PC-3 (cell line): ENCODE results near the gene GALNTL6. TPM values are rescaled to one million over a fixed set of nuclear protein-coding genes. Genes with fewer than 3 reads are reported as not detected.

Source experiments
- ATAC-seq: fragments of 200-7000 bp; cut with Tn5 transposase; 2 replicates; pipeline ENCODE4 v1.9.1; 2020; ENCODE audit warnings: mild to moderate bottlenecking, moderate library complexity
- BruUV-seq: library from RNA; stranded (reverse); fragments of 400-500 nt; replicated peaks from 2 replicates; lab custom pipeline; 2021; lab: Mats Ljungman, UMichigan
- CTCF ChIA-PET: fragments of 300-600 bp; sonication (Branson Sonifier 250); formaldehyde crosslinking; loops from one replicate; lab custom pipeline; 2022; ENCODE audit warnings: antibody characterized with exemption; lab: Charles Lee
- POLR2A ChIA-PET: fragments of 300-600 bp; sonication (Branson Sonifier 250); formaldehyde crosslinking; loops from one replicate; lab custom pipeline; 2022; ENCODE audit warnings: antibody characterized with exemption; ENCODE audit not compliant: unreplicated experiment; lab: Charles Lee
- DNase-seq: peaks from one replicate; pipeline ENCODE4 v3.0.0-alpha.2; 2015
- H2AFZ ChIP-seq: fragments of 300-600 bp; sonication (generic); 2 replicates; pipeline ENCODE4 v1.6.0; 2016; ENCODE audit warnings: antibody characterized with exemption, low read length
- H3F3A ChIP-seq: fragments of 300-600 bp; sonication (generic); one replicate; pipeline ENCODE4 v1.6.0; 2017; ENCODE audit warnings: antibody characterized with exemption, low read length, control low read depth, mild to moderate bottlenecking; ENCODE audit not compliant: unreplicated experiment
- H3K27ac ChIP-seq: fragments of 300-600 bp; sonication (generic); 2 replicates; pipeline ENCODE4 v1.5.1; 2016; ENCODE audit warnings: mild to moderate bottlenecking, low read length
- H3K27me3 ChIP-seq: fragments of 300-600 bp; sonication (generic); 2 replicates; pipeline ENCODE4 v1.6.1; 2016; ENCODE audit warnings: low read length, mixed read lengths
- H3K36me3 ChIP-seq: fragments of 300-600 bp; sonication (generic); 2 replicates; pipeline ENCODE4 v1.6.1; 2016; ENCODE audit warnings: low read depth, mixed run types, low read length, mixed read lengths
- H3K4me1 ChIP-seq: fragments of 300-600 bp; sonication (generic); 2 replicates; pipeline ENCODE4 v1.5.1; 2016; ENCODE audit warnings: low read length; ENCODE audit not compliant: insufficient read depth
- H3K4me2 ChIP-seq: fragments of 300-600 bp; sonication (generic); 2 replicates; pipeline ENCODE4 v1.6.0; 2016; ENCODE audit warnings: low read length
- H3K4me3 ChIP-seq: fragments of 300-600 bp; sonication (generic); 2 replicates; pipeline ENCODE4 v1.5.1; 2016; ENCODE audit warnings: mild to moderate bottlenecking, low read length, mixed read lengths
- H3K79me2 ChIP-seq: fragments of 300-600 bp; sonication (generic); 2 replicates; pipeline ENCODE4 v1.6.1; 2017; ENCODE audit warnings: low read length, mixed read lengths
- H3K9ac ChIP-seq: fragments of 300-600 bp; sonication (generic); 2 replicates; pipeline ENCODE4 v1.6.0; 2016; ENCODE audit warnings: mild to moderate bottlenecking, low read length
- H3K9me2 ChIP-seq: fragments of 300-600 bp; sonication (generic); replicated peaks from 2 replicates; pipeline ENCODE4 v1.6.1; 2016; ENCODE audit warnings: mixed run types, low read length, mixed read lengths
- H3K9me3 ChIP-seq: fragments of 300-600 bp; sonication (generic); 2 replicates; pipeline ENCODE4 v1.6.1; 2016; ENCODE audit warnings: low read length, mixed read lengths
- H4K20me1 ChIP-seq: fragments of 300-600 bp; sonication (generic); 2 replicates; pipeline ENCODE4 v1.6.1; 2016; ENCODE audit warnings: low read length, mixed read lengths
- EZH2 ChIP-seq: fragments of 300-600 bp; sonication (generic); IDR thresholded peaks from one replicate; pipeline ENCODE4 v1.6.1; 2017; ENCODE audit warnings: antibody characterized with exemption, mild to moderate bottlenecking, low read length; ENCODE audit not compliant: unreplicated experiment
- EZH2phosphoT487 ChIP-seq: fragments of 300-600 bp; sonication (generic); IDR thresholded peaks from 2 replicates; pipeline ENCODE4 v1.6.1; 2018; ENCODE audit warnings: mild to moderate bottlenecking, antibody characterized with exemption, low read length, borderline replicate concordance
- intact Hi-C: fragments of 100-400 bp; cut with micrococcal nuclease; formaldehyde crosslinking; loops from 2 replicates; pipeline ENCODE4 v1.9.0; 2023
- total RNA-seq: library from RNA; depleted of rRNA; stranded (reverse); fragments of >200 nt; gene quantifications from 2 replicates; pipeline ENCODE4 v1.2.3, GENCODE V29; 2014
- TF ChIP-seq, protein P1 (sequence below): fragments of 300-600 bp; sonication (generic); conservative IDR thresholded peaks from 2 replicates; pipeline ENCODE4 v1.5.1; 2017; ENCODE audit warnings: antibody characterized with exemption, low read depth, mild to moderate bottlenecking, low read length

The GALNTL6 gene
- total RNA-seq, 1 experiment from 2014 or later = not detected

DNA sequence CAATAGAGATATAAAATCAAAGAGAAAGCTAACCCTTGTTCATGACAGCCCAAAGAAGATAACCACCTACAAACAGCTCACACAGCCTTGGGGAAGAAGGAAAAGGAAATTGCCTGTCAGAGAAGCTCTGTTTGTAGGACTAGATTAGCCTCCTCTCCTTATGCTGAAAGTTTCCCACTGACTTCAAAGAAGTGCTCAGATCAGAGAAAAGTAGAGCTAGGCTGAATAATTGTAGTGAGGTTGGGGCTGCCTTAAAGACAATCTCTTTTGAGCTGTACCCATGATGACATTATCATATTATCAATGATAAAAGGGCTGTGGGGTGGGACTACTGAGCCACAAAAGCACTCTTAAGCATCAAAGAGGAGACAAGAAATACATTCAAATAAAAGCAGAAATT, 1132.4 kb downstream of the GALNTL6 start:
- ATAC-seq = no peak
- TF ChIP-seq, protein P1, sequence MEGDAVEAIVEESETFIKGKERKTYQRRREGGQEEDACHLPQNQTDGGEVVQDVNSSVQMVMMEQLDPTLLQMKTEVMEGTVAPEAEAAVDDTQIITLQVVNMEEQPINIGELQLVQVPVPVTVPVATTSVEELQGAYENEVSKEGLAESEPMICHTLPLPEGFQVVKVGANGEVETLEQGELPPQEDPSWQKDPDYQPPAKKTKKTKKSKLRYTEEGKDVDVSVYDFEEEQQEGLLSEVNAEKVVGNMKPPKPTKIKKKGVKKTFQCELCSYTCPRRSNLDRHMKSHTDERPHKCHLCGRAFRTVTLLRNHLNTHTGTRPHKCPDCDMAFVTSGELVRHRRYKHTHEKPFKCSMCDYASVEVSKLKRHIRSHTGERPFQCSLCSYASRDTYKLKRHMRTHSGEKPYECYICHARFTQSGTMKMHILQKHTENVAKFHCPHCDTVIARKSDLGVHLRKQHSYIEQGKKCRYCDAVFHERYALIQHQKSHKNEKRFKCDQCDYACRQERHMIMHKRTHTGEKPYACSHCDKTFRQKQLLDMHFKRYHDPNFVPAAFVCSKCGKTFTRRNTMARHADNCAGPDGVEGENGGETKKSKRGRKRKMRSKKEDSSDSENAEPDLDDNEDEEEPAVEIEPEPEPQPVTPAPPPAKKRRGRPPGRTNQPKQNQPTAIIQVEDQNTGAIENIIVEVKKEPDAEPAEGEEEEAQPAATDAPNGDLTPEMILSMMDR = no peak
- TF ChIP-seq EZH2 (no peak), EZH2phosphoT487 (no peak)
- Histone ChIP-seq H4K20me1 (no peaks in the 10 kb centered on the region), H3K4me1 (no peaks in the 10 kb centered on the region), H2AFZ (no peak overlapping the region), H3K36me3 (no peaks in the 10 kb centered on the region), H3K9me3 (no peaks in the 10 kb centered on the region), H3K4me2 (no peak overlapping the region), H3K9ac (no peak overlapping the region), H3K27me3 (0 out of 2 replicates have a peak, but pooled peaks cover 7% of the 10 kb centered on the region), H3F3A (no peaks in the 10 kb centered on the region), H3K9me2 (no peaks in the 10 kb centered on the region), H3K79me2 (no peaks in the 10 kb centered on the region), H3K4me3 (no peak overlapping the region), H3K27ac (no peak overlapping the region)
- no TSS peak for BruUV-seq
- ChIA-PET CTCF (interaction anchor here (0.5 kb wide), 1 partner anchor 53 kb away, joined by 4 read pairs; no protein-coding TSS in a partner anchor), POLR2A (no interaction called here)
- intact Hi-C loops = no loop called here
- DNase-seq = no peak

DNA sequence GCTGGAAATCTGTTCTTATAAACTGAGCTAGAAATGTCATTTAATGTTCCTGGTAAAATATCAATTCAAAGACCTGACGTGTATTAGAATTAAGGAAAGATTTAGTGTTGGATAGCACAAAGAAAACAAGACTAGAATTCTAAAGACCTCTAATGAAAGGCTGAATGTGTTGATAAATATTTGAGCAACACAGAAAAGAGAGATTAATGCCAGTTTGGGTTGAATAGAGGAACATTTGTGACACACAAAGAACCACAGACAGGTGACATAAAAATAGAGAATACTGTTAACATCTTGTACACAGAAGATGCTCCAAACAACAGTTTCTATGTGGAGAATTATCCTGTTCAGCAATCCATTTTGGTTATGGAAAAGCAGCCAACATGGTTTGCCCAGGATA, 1133.3 kb downstream of the GALNTL6 start:
- Histone ChIP-seq H3F3A (no peaks in the 10 kb centered on the region), H3K4me3 (no peak overlapping the region), H3K4me1 (no peaks in the 10 kb centered on the region), H3K27me3 (0 out of 2 replicates have a peak, but pooled peaks cover 7% of the 10 kb centered on the region), H3K9ac (no peak overlapping the region), H3K79me2 (no peaks in the 10 kb centered on the region), H3K9me3 (no peaks in the 10 kb centered on the region), H3K9me2 (no peaks in the 10 kb centered on the region), H4K20me1 (no peaks in the 10 kb centered on the region), H3K27ac (no peak overlapping the region), H3K4me2 (no peak overlapping the region), H2AFZ (no peak overlapping the region), H3K36me3 (no peaks in the 10 kb centered on the region)
- ChIA-PET CTCF (no interaction called here), POLR2A (no interaction called here)
- intact Hi-C loops = no loop called here
- no peak for DNase-seq
- no peak for ATAC-seq
- no peak for TF ChIP-seq EZH2
- TF ChIP-seq, protein P1 = no peak
- TF ChIP-seq EZH2phosphoT487 = no peak
- no TSS peak for BruUV-seq

DNA sequence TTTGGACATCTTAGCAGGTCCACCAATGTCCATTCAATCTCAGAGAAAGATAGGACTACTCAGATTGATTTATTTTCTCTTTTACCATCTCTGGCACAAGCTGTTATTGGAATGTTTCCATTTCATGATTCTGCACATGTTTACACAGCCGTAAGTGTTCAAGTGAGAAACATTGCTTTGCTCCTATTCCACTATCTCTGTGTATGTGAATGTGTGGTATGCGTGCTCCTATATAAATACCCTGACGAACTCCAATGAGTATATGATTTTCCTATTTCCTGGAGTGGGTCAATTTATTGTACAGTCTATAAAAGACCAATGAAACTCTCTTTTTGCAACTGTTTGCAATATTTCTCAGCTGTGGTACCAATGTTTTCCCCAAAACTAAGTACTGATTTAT, 1134.4 kb downstream of the GALNTL6 start:
- Histone ChIP-seq H3K4me2 (no peak overlapping the region), H3K9me2 (no peaks in the 10 kb centered on the region), H3K9me3 (no peaks in the 10 kb centered on the region), H3F3A (no peaks in the 10 kb centered on the region), H3K9ac (no peak overlapping the region), H3K4me1 (no peaks in the 10 kb centered on the region), H2AFZ (no peak overlapping the region), H3K36me3 (no peaks in the 10 kb centered on the region), H3K27ac (no peak overlapping the region), H3K4me3 (no peak overlapping the region), H3K27me3 (0 out of 2 replicates have a peak, but pooled peaks cover 7% of the 10 kb centered on the region), H4K20me1 (no peaks in the 10 kb centered on the region), H3K79me2 (no peaks in the 10 kb centered on the region)
- no peak for TF ChIP-seq EZH2
- TF ChIP-seq EZH2phosphoT487 = no peak
- TF ChIP-seq, protein P1 = no peak
- no TSS peak for BruUV-seq
- no peak for ATAC-seq
- ChIA-PET POLR2A (no interaction called here), CTCF (no interaction called here)
- intact Hi-C loops = no loop called here
- DNase-seq = no peak
